T-helper 1 cell treated with Interleukin-12 subunit alpha and Interleukin-12 subunit beta and Interleukin-4 antibody, amounts not matched to agents 30 ng/mL and 1 ng/mL, for 36 hours (primary cell): Measurements from ENCODE around the gene GRAMD1B. TPM values are rescaled to one million over a fixed set of nuclear protein-coding genes. Genes with fewer than 3 reads are reported as not detected.
"Not testable (repeated sequence)": the region's sequence is repeated elsewhere in the genome, so short reads cannot be mapped to it uniquely, and the experiment has no call there.

Experiments
- intact Hi-C: fragments of 100-400 bp; cut with micrococcal nuclease; formaldehyde crosslinking; loops from one replicate; pipeline ENCODE4 v1.15.1; 2024
- total RNA-seq: library from RNA; stranded (reverse); gene quantifications from 2 replicates; pipeline ENCODE4 v1.2.3, GENCODE V29; 2022

The GRAMD1B gene
- total RNA-seq, 1 donor from 2014 or later, result 132 TPM

DNA sequence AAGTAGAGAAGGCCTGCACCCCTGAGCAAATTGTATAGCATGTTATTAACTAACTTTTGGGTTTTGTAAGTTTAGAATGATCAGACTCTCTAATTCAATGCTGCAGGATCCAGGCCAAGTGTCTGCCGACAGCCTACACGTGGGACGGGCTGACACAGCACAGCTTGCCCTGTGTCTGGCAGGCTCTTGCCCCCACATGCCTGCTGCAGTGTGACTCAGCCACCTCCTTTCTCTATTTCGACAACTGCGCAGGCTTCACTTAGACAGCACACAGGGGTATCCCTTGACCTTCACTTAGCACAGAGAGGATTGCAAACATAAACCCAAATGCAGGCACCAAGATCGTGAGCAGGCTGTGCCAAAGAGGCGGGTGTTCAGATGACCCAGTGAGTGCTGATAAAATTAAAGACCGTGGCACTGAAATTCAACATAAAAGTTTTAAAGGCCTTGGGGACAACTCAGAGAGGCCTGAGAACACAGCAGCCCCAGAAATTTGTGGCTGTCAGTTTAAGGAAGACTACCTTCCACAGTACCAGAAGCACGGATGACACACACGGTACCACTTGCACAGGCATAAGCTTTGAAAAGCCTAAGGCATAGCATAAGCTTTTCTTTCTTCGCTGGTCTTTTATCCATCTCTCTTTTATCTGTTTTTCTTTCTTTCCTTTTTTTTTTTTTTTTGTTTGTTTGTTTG, 186.6 kb downstream of the GRAMD1B start:
- intact Hi-C loops, result no loop called here

DNA sequence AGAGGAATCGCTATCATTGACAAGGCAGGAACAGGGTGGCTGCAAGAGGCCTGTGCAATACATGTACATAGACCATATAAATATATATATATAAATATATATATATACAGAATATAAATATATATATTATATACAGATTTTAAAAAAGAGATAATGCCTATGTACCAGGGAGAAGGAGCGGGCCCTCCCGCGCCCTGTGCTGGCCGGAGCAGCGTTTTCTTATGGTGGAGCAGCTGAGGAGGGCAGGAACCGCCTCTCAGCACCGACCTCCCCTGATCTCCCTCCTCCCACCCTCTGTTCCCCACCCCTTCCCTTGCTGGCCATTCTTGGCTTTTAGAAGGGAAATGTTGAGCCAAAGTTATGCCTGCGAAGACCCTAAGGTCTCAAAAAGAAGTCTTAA, 192.5 kb downstream of the GRAMD1B start:
- intact Hi-C loops, result no loop called here

DNA sequence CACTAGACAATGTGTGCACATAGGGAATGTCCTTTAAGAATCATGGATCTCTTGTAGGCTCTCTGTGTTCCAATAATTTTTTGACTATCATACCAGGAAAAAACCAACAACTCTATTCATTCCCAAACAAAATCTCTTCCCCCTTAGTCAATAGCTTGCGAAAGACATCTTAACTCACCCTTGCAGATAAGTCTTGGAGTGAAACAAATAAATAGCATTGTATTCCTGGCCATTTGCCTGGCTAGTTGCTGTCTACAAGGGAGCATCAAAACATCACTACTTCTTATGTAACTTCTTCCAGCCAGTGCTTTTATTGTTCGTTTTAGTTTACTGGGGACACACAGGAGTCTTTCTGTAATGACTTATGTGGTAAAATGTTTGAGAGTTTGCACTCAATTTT, 194.9 kb downstream of the GRAMD1B start:
- intact Hi-C loops, result no loop called here

DNA sequence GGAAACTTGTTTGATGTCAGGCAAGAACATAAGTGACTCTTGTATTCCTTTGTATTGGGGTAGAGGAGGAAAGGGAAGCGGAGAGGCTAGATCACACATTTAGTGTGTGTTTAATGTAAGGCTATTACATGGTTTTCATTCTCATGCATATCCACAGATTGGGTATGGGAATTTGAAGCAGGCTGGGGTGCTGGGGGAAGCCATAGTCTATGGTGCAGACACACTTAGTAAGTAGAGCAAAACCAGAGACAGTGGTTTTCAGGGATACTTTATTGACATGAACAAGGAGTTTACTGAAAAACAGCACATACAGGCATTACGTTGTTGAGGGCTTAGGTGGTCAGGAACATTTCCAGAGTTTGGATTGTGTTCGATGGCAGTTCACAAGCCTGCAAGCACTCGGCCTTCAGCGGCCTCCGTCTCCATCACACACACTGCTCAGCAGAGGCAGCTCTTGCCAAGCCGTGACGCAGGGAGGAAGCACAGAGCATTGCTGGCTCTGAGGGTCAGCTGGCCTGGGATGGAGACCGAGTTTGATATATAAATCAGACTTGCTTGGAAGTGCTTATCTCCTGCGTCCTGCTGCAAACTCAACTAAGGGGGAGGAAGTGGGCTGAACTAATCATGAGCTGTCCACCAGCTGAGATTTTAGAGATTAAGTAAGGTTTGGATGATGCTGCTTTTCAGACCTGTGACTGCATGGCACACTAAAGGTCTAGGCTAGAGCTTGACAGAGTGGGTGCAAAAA, 199.0 kb downstream of the GRAMD1B start:
- intact Hi-C loops, result no loop called here

DNA sequence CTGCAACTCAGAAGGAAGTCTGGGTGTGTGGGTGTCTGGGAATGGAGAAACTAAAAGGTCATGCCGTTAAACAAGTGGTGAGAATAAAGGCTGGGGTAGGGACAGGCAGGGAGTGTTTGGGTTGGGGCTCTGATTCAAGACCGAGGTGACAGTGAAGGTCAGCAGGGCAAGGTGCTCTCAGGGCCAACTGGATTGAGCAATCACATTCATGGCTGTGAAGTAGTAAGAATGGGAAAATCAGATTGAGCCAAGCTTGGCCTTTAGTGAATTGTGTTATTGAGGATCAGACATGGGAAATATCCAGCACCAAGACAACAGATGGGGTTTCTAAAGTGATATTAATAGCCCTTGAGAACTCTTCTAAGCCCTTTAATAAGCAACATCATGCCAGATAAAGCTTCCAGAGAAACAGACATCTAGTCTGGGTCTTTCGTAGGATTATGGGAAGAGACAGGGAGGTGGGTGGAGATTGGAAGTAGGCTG, 200.1 kb downstream of the GRAMD1B start:
- intact Hi-C loops, result no loop called here

DNA sequence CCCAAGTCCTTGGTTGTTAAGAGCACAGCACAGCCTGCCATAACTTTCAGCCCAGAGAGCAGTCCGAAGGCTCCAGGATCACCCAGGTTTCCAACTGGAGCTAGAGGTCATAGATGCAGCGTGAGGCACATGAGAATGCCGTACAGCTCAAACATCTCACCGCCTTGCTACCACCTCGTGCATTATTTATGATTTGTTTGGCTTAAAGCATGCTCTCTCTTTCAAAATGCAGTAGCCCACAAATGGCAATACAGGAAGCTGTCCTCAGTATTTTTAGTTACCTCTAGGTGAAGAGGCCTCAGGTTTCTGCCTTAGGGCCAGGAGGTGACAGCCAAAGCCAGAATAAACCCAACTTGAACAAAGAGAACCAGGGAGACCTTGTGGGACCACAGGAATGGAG, 210.0 kb downstream of the GRAMD1B start:
- intact Hi-C loops, result loop anchor here (5.0 kb wide), 1 partner anchor 432 kb away; no protein-coding TSS in a partner anchor

DNA sequence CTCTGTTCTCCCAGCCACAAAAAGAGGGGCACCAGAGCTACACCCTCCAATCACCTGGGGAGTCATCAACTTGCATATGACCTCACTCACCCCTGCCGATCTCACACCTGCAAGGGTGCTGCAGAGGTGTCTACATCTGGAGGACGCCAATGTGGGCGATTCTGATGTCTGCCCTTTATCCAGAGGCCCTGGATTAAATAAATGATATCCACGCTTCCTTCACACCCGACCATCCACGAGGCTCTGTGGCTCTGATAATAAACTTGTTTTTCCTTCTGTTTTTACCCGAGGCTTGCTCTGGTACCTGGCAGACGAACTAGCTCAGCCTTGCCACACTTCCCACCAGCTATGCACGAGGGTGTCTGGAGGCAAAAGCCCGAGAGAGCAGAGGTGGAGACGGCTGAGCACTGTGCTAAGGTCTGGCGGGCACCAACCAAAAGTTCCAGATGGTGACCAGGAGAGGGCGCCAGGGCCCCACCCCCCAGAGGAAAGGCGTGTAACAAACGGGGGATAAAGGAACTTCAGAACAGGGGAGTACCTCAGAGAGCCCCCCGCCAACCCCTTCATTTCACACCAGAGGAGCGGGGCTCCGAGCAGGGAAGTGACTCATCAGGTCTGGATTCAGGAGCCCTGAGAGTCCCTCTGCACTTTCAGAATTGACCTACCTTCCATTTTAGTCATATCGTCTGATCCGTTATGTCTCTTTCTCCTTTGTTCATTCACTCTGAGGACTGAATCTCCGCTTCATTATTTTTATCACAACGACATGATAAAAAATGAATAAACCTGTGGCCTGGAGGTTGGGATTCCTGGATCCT, 210.8 kb downstream of the GRAMD1B start:
- intact Hi-C loops, result loop anchor here (1.0 to 5.0 kb wide), 4 partner anchors 66 to 431 kb away; no protein-coding TSS in a partner anchor

DNA sequence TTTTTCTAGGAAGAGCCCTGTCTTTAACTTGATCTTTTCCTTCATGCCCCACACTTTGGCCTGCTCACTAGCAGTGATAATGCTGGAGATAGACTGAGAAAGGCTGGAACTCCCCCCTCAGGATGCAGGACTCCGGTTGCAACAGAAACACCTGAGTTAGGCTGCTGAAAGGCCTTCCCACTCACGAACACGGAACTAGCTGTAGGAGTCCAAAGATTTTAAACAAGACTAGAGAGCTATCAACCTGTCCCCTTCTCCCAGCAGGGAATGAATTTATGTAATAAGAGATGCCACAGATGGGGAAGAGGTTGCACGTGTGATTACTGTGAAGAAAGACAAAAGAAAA, 211.4 kb downstream of the GRAMD1B start:
- intact Hi-C loops, result loop anchor here (1.0 to 5.0 kb wide), 4 partner anchors 66 to 431 kb away; no protein-coding TSS in a partner anchor

DNA sequence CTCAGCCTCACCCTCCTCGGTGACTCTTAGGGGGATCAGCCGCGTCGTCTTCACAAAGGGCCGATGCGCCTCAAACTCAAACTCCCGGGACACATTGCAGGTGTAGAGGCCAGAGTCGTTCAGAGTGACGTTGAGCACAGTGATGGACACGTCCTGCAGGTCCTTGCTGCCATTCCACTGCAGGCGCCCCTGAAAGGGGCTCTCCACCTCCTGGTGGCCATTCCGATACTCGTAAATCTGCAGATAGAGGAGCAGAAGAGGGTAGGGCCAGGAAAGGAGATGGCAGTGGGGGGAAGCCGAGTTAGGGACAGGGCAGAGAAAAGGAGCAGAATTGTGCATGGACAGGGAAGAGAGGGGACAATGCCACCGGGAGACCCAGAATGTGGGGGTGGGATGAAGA, 212.4 kb downstream of the GRAMD1B start:
- intact Hi-C loops, result loop anchor here (5.0 kb wide), 1 partner anchor 430 kb away; no protein-coding TSS in a partner anchor

DNA sequence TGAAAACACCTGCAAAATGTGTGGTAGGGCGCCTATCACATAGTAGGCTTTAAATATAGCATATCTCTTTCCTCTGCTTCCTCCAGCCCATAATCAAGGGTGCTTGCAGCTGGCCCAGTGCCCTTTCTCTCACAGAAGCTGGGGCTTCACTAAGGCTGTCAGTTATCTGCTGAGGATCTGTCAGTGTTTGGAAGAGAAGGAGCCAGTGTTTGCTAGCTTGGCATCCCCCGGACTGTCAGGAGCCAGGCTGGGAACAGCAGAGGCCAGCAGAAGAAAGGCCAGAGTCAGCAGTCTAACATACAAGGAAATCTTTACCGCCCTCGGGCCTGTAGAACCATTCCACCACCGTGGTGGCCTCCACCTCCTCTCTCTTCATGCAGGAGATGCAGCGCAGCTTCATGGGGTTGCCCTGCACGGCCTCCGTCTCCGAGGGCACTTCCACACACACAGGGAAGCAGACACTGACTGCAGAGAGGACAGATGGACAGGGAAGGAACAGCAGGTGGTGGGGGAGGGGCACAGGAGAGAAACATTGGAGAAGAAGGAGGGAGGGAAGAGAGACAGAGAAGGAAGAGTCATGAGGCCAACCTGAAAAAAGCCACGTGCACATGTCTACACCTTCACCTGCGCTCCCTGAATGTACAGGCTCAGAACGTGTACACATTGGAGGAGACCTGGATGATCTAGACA, 215.4 kb downstream of the GRAMD1B start:
- intact Hi-C loops, result no loop called here

DNA sequence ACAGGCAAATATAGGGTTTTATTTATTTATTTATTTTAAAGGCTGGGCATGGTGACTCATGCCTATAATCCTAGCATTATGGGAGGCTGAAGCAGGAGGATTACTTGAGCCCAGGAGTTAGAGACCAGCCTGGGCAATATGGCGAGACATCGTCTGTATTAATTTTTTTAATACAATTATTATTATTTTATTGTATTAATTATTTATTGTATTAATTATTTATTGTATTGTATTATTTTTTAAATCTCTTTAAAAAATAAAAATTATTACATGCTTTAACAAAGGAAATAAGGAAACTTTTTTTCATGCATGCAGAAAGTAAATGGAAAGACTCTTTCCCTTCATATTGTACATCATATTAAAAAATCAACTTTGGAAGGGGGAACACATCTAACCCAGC, 220.8 kb downstream of the GRAMD1B start:
- intact Hi-C loops, result no loop called here

DNA sequence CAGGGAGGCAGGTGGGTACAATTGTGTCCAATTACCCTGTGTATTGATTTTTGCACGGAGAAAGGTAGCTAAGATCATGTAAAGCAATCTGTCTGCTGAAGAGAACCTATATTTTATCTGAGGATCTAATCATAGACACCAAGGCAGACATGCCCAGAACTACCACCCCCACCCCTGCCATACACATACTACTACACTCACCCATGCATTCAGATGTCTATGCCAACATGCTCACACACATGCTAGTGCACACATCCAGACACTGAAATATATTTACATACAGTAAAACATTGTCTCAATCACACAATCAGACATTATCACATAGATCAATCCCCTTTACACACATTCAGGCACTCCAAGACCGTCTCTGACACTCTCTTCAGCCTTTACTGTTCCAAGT, 222.5 kb downstream of the GRAMD1B start:
- intact Hi-C loops, result no loop called here

DNA sequence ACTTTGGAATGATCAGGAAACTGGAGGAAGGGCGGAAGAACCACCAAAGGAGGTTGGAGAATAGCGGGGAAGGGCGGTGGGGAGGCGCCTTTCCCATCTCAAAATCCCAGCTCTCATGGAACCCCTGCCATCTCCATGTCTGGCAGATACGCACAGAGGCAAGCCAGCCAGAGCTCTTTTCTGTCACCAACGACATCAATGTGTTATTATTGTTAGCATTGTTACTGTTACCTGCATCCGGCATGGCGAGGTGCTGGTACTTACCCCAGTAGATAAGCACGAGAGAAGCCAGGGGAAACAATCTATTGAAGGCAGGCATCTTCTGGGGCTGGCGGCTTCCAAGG, 223.4 kb downstream of the GRAMD1B start:
- intact Hi-C loops, result no loop called here

DNA sequence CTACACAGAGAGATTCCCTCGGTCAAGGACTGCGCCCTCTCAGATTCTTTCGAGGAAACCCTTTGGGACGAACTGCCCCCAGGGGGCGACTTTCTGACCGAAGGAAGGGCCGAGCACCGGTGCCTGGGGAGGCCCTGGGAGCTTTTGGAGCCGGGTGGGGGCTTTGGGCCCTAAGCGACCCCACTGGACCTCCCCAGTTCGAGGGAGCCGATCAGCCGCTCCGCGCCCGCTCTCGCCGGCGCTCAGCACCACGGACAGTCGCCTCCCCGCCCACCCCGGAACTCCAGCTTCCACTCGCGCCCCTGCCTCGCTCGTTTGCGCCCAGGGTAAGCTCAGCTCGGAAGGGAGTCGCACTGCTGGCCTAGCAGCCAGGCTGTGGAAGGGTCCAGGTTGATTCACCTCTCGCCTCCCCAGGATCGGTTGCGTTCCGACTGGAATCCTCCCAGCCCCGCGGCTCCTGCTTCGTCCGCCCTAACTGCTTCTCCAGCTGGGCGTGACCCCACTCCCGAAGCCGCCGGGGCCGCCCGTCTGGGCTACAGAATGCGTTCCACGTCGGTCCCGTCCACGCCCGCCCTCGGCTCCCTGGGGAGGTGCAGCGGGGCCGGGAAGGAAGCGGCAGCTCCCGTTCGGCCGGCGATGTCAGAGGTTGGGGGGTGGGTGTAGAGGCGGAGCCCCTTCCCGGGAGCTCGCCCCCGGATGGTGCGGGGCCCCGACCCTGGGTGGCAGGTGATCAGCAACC, 223.9 kb downstream of the GRAMD1B start:
- intact Hi-C loops, result loop anchor here (1.0 kb wide), 1 partner anchor 87 kb away; the partner anchor contains the start of gene ZNF202

DNA sequence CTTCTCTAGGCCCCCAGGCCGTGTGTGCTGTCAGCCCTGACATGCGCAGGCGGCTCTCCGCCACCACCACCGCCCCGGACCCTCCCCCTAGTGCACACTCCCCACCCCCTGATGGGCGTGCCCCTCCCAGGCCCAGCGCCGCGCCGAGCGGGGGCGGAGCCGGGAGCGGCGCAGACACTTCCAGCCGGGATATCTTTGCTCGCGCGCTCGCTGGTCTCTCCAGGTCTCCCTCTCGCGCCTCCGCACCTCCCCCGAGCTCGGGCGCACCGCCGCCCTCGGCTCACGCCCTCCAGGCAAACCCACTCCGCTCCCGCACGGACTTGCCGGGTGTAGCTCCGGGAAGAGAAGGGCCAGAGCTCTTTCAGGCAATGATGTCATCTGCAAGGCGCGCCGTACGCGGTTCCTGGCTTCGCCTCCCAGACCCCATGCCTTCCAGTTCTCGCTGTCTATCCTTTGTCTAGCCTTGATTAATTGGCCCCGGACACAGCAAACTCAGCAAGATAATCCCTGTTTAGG, 224.6 kb downstream of the GRAMD1B start, which contains the start of gene SCN3B:
TSS of gene SCN3B (minus strand) at position 59 of the 516 bp plus-strand sequence. CDS start 823 bp downstream, outside the sequence.
- intact Hi-C loops, result loop anchor here (1.0 kb wide), 1 partner anchor 87 kb away; the partner anchor contains the start of gene ZNF202

DNA sequence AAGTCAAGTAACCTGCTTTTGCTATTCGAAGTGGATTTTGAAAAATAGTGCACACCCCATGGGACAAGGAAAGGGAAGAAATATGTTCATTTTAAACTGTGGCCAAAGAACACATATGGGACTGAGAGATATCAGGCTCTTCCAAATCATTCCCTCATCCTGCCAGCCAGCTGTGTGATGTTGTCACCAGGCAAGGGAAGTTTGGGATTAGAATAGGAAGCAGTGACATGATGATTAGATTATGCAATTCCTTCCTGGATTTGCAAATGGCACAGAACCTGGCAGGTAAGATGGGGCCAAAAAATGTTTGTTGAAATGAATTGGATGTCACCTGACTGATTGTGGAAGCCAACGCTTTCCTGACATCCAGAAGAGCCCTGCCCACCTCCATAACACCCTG, 229.2 kb downstream of the GRAMD1B start:
- intact Hi-C loops, result no loop called here

DNA sequence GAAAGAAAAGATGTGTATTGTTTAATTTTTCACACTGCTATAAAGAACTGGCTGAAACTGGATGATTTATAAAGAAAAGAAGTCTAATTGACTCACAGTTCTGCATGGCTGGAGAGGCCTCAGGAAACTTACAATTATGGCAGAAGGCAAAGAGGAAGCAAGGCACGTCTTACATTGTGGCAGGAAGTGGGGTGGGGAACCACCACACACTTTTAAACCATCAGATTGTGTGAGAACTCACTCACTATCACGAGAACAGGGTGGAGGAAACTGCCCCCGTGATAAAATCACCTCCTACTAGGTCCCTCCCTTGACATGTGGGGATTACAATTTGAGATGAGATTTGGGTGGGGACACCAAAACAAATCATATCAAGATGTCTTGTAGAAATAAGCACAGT, 229.9 kb downstream of the GRAMD1B start:
- intact Hi-C loops, result not testable (repeated sequence)

DNA sequence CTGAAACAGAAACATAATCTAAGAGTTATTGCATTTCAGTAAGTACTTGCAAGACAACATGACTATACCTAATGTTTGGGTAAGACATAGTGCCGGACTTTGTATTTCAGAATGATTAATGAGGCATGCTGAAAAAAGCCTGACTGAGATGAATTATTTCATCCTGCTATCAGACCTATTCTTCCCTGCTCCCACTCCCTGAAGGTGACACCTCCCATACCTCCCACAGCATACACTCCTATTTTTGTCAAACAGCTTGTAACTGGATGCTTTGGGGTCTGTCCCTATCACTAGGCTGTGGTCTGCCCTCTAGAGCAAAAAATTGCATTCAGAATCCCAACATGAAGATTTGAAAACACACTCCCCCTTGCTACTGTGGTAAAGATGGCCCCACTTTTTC, 235.2 kb downstream of the GRAMD1B start:
- intact Hi-C loops, result no loop called here

DNA sequence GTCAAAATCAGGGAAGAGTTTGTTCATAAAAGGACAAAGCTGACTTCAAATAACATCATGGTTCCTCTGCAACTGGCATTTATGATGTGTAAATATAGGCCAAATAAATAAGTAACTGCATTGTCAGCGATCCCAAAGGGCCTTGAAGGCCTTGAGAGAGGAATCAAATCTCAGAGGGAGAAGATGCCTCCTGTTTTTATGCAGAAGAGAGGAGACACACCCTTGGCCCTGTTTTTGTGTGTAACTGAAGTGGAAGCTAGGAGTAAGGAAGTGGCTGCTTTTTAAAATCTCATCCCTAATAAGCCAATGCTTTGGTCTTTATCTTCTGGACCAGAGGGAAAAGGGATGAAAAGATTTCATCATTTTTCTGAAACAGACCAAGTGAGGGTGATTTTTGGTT, 240.0 kb downstream of the GRAMD1B start:
- intact Hi-C loops, result no loop called here

DNA sequence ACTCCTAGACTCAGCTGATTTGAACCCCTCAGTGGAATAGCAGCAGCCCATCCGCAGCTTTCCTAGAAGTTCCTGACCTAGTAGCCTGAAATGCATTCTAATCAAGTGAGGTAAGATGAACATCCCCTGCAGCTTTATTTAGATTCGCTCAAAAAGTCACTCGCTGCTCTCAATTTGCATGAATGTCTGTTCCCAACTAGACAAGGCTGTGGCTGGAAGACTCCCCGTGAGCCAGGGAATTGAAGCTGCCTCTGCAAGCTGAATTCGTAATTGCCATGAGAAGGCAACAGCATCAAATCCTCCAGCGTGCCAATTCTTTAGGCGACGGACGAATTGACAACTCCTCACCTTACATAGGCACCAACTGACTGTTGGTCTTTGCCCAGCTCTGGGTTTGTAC, 241.5 kb downstream of the GRAMD1B start:
- intact Hi-C loops, result no loop called here
